ENCODE results near the gene CCDC92. TPM values are rescaled to one million over a fixed set of nuclear protein-coding genes. Genes with fewer than 3 reads are reported as not detected.

The CCDC92 gene
- total RNA-seq, 4 donors from 2014 or later, result 23.1 to 33.3 (median 30.9) TPM

DNA sequence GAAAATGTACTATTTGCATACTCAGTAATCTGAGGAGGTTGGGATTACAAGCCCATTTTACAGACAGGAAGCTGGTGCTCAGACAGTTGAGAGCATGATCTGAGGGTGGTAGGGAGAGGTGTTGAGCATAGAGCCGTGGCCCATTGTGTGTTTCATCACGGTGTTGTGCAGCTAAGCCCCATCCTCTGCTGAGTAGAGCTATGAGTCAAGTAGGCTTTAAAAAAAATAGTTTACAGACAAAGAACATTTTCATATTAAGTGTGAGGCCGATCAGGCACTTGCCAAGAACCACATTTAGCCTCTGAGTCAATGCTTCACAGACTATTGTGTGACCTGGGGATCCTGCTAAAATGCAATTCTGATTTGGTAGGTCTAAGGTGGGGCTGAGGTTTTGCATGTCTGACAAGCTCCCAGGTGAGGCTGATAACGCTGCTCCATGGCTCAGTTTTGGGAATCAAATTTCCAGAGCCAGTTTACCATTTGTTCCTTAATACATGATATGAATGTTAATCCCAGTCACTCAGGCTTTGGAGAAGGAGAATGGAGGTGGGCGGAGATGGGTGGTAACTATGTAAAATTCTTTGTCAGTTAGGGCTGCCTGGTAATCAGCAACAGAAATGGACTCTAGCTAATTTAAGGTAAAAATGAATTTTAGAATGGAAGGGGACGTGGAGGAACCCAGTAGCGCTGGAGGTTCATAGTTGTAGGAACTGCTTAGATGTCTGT lies 22.6 kb upstream of the CCDC92 start:
- no peak overlapping the region for H3K27ac ChIP-seq
- no peaks in the 10 kb centered on the region for H3K27me3 ChIP-seq
- peaks cover 0 to 19% (median 0%) of the 10 kb centered on the region in 4 donors for H3K4me1 ChIP-seq
- DNase-seq, result no peak
- peaks cover 0 to 48% (median 0%) of the 10 kb centered on the region in 3 donors for H3K36me3 ChIP-seq
- H3K4me3 ChIP-seq, result no peak overlapping the region
- no peaks in the 10 kb centered on the region for H3K9me3 ChIP-seq
- no peak for TF ChIP-seq POLR2A (IDR thresholded peaks at IDR 0.05)
- TF ChIP-seq, protein P1, sequence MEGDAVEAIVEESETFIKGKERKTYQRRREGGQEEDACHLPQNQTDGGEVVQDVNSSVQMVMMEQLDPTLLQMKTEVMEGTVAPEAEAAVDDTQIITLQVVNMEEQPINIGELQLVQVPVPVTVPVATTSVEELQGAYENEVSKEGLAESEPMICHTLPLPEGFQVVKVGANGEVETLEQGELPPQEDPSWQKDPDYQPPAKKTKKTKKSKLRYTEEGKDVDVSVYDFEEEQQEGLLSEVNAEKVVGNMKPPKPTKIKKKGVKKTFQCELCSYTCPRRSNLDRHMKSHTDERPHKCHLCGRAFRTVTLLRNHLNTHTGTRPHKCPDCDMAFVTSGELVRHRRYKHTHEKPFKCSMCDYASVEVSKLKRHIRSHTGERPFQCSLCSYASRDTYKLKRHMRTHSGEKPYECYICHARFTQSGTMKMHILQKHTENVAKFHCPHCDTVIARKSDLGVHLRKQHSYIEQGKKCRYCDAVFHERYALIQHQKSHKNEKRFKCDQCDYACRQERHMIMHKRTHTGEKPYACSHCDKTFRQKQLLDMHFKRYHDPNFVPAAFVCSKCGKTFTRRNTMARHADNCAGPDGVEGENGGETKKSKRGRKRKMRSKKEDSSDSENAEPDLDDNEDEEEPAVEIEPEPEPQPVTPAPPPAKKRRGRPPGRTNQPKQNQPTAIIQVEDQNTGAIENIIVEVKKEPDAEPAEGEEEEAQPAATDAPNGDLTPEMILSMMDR (IDR thresholded peaks at IDR 0.05), result no peak

DNA sequence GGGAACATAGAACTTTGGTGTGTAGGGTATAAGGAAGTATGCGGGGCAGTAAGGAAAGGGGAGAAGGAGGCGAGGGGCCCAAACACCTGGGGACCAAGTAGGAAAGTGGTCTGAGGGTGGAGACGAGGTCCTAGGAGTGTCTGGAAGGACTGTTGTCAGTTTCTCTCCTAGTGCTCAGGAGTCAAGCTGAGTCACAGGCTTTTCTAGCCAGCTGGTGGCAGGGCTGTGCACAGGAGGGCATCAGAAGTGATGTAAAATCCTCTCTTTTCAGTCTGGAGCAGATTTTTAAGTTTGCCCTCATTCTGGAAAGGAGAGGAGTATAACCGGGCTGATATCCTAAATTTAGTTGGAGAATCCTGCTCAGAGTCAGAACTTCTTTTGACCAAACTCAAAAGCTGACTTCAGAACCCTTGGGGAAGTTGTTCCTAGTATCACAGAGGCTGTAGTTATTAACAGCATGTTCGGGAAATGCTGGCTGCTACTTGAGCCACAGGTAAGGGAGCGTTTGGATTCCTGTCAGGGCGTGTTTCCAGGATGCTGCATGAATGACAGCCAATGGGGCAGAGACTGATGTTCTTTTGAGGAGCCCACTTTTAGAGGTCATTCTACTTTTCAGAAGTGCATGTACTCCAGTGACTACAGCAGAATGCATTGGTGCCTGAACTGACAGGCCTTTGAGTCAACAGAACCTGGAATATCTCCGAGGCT lies 19.6 kb upstream of the CCDC92 start:
- Histone ChIP-seq H3K4me3 (no peak overlapping the region), H3K4me1 (peaks cover 0 to 25% (median 0%) of the 10 kb centered on the region in 4 donors), H3K27ac (peak overlapping the region in 3 of 4 donors; percentile 49 to 85 (median 77)), H3K9me3 (no peaks in the 10 kb centered on the region), H3K27me3 (no peaks in the 10 kb centered on the region), H3K36me3 (peaks cover 0 to 47% (median 0%) of the 10 kb centered on the region in 3 donors)
- no peak for TF ChIP-seq POLR2A (IDR thresholded peaks at IDR 0.05)
- TF ChIP-seq, protein P1 (IDR thresholded peaks at IDR 0.05), result no peak
- no peak for DNase-seq

DNA sequence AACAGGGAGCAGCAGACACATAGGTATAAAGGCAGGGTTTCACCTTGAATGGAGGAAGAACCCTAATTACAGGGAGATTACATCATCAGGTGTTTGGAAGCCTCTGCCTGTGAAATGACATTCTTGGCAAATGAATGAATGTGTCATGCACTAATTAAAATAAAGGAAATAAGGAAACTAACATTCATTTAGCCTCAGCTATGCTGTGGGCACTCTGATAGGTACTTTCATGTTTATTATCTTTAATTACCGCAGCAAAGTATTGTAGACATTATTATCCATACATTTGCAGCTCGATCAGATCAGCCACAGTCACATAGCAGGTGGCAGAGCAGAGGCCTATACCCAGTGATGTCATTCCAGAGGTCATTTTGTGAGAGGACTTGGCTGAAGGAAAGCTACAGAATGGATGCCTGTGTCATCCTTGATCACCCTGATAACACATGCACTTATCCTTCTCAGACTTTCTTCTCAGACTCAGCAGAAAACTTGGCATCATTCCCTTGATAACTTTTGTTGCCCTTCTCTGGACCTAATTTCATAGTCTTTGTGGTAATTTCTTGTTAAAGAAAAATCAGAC lies 18.8 kb upstream of the CCDC92 start:
- no peaks in the 10 kb centered on the region for H3K27me3 ChIP-seq
- DNase-seq, result peak in 1 of 3 donors; percentile 73
- no peaks in the 10 kb centered on the region for H3K9me3 ChIP-seq
- TF ChIP-seq, protein P1 (IDR thresholded peaks at IDR 0.05), result no peak
- no peak for TF ChIP-seq POLR2A (IDR thresholded peaks at IDR 0.05)
- no peak overlapping the region for H3K4me3 ChIP-seq
- peaks cover 0 to 39% (median 0%) of the 10 kb centered on the region in 3 donors for H3K36me3 ChIP-seq
- peaks cover 0 to 32% (median 0%) of the 10 kb centered on the region in 4 donors for H3K4me1 ChIP-seq
- H3K27ac ChIP-seq, result peak overlapping the region in 3 of 4 donors; percentile 49 to 85 (median 77)

DNA sequence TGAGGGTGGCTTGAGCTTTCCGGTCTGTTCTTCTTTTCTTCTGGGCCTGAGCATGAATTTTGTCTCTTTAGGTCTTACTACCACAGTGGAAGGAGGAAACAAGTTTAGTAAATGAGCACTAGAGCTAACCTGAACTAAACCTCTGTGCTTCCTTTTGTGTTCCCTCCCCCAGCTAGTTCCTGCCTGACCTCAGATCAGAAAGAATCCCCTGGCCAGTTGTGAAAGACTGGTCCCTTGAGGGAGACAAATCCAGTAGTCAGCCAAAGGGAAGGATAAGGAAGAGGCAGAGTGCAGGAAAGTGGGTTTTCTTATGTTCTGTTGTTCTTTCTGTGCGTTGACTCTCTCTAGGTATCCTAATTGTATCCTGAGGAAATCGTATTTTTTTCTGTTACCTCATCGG lies 17.9 kb upstream of the CCDC92 start:
- Histone ChIP-seq H3K27ac (peak overlapping the region in 3 of 4 donors; percentile 35 to 85 (median 77)), H3K9me3 (no peaks in the 10 kb centered on the region)
- DNase-seq, result no peak

DNA sequence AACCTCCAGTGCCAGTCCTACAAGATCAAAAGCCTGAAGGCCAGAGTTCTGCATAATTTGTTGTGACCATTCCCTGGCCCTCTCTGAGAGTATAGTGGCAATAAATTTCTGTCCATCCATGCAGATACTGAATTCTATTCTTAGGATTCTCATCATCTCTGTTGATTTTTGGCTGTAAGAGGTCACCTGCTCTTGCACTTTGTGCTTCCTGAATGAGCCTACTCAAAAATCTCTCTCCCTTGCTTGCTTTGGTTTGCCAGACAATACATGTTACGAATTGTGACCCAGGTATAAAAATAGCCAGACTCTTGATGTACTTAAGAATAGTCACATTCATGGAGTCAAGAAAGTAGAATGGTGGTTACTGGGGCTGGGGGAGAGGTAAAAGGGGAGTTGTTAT lies 17.1 kb upstream of the CCDC92 start:
- Histone ChIP-seq H3K4me1 (peaks cover 0 to 41% (median 0%) of the 10 kb centered on the region in 4 donors), H3K36me3 (peaks cover 0 to 37% (median 0%) of the 10 kb centered on the region in 3 donors), H3K27me3 (no peaks in the 10 kb centered on the region), H3K27ac (peak overlapping the region in 2 of 4 donors; percentile 77 to 85), H3K9me3 (no peaks in the 10 kb centered on the region), H3K4me3 (no peak overlapping the region)
- TF ChIP-seq POLR2A (IDR thresholded peaks at IDR 0.05), result no peak
- TF ChIP-seq, protein P1 (IDR thresholded peaks at IDR 0.05), result no peak
- no peak for DNase-seq

More for the DNA sequence above, 17.9 kb upstream of the CCDC92 start:
- TF ChIP-seq POLR2A (IDR thresholded peaks at IDR 0.05), result no peak
- TF ChIP-seq, protein P1 (IDR thresholded peaks at IDR 0.05), result peak in 1 of 6 experiments; percentile 2
- H3K4me3 ChIP-seq, result no peak overlapping the region
- no peaks in the 10 kb centered on the region for H3K27me3 ChIP-seq
- H3K4me1 ChIP-seq, result peaks cover 0 to 41% (median 0%) of the 10 kb centered on the region in 4 donors
- H3K36me3 ChIP-seq, result peaks cover 0 to 37% (median 0%) of the 10 kb centered on the region in 3 donors
